Upper lobe of left lung (tissue), 4 donors: ENCODE measurements around the gene HNRNPA1.

Experiments used
- CTCF ChIP-seq, 6 experiments: fragments of 450-650 bp in 4 of 6; fragments of 200-600 bp in 2 of 6; sonication (generic) in 2 of 6; IDR thresholded peaks; one replicate each; pipeline ENCODE4 v1.5.1; 2016 to 2019; ENCODE audit warnings: antibody characterized with exemption in 6 of 6
- POLR2A ChIP-seq, 4 donors: fragments of 450-650 bp; IDR thresholded peaks; one replicate each; pipeline ENCODE4 v1.5.1; 2016 to 2017; ENCODE audit warnings: antibody characterized with exemption in 4 of 4, mild to moderate bottlenecking in 2 of 4

GRCh38 chr12:54257332-54257731, 23.2 kb upstream of the HNRNPA1 start:
- no peak for TF ChIP-seq CTCF (IDR thresholded peaks at IDR 0.05)
- TF ChIP-seq POLR2A (IDR thresholded peaks at IDR 0.05), result no peak
